HG03469 (cell line): ENCODE data around the gene PTEN.
A peak's percentile ranks its signal among the peaks of the same experiment; 100 is the strongest.
"Not testable (repeated sequence)": the region's sequence is repeated elsewhere in the genome, so short reads cannot be mapped to it uniquely, and the experiment has no call there.

ENCODE experiments used
- ATAC-seq: cut with Tn5 transposase; IDR thresholded peaks from one replicate; pipeline ENCODE4 v1.9.1; 2021; ENCODE audit warnings: mild to moderate bottlenecking, moderate library complexity, moderate number of reproducible peaks; ENCODE audit not compliant: unreplicated experiment

Gene PTEN

DNA sequence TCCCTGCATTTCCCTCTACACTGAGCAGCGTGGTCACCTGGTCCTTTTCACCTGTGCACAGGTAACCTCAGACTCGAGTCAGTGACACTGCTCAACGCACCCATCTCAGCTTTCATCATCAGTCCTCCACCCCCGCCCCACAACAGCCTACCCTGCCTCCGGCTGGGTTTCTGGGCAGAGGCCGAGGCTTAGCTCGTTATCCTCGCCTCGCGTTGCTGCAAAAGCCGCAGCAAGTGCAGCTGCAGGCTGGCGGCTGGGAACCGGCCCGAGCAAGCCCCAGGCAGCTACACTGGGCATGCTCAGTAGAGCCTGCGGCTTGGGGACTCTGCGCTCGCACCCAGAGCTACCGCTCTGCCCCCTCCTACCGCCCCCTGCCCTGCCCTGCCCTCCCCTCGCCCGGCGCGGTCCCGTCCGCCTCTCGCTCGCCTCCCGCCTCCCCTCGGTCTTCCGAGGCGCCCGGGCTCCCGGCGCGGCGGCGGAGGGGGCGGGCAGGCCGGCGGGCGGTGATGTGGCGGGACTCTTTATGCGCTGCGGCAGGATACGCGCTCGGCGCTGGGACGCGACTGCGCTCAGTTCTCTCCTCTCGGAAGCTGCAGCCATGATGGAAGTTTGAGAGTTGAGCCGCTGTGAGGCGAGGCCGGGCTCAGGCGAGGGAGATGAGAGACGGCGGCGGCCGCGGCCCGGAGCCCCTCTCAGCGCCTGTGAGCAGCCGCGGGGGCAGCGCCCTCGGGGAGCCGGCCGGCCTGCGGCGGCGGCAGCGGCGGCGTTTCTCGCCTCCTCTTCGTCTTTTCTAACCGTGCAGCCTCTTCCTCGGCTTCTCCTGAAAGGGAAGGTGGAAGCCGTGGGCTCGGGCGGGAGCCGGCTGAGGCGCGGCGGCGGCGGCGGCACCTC, at the start of gene PTEN, which contains the start of gene KLLN:
TSS of gene PTEN (plus strand) at position 573 of the 891 bp plus-strand sequence. CDS start 845 bp downstream, outside the sequence.
TSS of gene KLLN (minus strand) at position 481 of the 891 bp plus-strand sequence. CDS start 1,046 bp downstream, outside the sequence.
- no peak for ATAC-seq

DNA sequence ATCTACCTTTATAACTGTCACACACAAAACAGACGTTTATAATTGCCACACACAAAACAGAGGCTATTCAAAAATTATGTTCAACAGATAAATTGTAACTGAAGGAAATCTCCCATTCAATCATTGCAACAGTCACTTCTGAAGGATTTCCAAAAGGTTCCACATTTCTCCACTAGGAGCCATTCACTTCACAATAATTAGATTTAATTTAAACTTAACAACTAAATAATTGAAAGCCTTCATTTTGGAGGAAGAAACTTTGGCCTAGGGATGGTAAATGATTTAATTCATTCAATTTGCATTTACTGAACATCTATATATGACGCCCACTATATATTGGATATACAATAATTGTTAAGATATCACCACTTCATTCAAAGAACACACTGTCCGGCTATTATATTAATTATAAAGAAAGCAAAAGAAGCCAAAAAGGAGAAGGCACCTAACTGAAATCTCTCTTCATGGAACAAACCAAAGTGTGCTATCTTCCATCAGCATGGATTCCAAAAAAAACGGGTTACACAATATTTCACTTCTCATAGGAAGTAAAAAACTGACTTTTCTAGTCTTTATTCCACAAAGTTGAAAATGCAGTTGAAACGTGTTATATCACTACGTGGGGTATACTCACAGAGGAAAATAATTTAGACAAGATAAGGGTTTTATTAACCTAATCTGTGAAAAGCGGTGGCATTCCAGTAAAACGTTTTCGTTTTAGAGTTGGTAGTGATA, 47.1 kb upstream of the PTEN start:
- no peak for ATAC-seq

- ATAC-seq = no peak
These were observed 46.4 kb upstream of the PTEN start for GRCh38 chr10:87816898-87817608.

GRCh38 chr10:87817609-87818504, 45.6 kb upstream of the PTEN start, which contains the start of gene ATAD1:
TSS of gene ATAD1 (minus strand) at chr10:87818226. CDS start at chr10:87814599, 3,627 bp downstream.
- ATAC-seq = peak; percentile 33

- peak; percentile 37 for ATAC-seq
These were observed 44.7 kb upstream of the PTEN start for GRCh38 chr10:87818505-87819288.

GRCh38 chr10:87819289-87819585, 44.2 kb upstream of the PTEN start:
- ATAC-seq = no peak

DNA sequence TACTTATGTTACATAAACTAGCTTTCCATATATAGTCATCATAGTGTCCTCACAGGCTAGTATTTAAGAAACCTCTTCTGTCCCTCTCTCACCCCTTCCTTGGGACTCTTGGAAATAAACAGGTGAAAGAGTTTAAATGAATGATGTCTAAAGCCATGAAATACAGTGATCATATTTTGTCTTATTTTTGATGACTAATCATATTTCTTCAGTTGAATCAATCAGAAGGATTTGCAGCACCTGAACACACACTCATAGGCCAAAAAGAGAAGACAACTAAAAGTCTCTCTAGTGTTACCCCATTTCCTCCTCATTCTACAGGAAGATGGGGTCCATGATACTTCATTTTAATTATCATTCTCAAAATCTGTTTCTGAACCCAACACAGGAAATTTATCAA, 36.8 kb upstream of the PTEN start:
- ATAC-seq = no peak

- no peak for ATAC-seq
These were observed 35.7 kb upstream of the PTEN start for GRCh38 chr10:87827681-87828080.

- not testable (repeated sequence) for ATAC-seq
These were observed 34.4 kb upstream of the PTEN start for GRCh38 chr10:87829051-87829450.

- no peak for ATAC-seq
These were observed 33.3 kb upstream of the PTEN start for GRCh38 chr10:87829986-87830729.

- ATAC-seq = no peak
These were observed 27.3 kb upstream of the PTEN start for GRCh38 chr10:87836098-87836497.

DNA sequence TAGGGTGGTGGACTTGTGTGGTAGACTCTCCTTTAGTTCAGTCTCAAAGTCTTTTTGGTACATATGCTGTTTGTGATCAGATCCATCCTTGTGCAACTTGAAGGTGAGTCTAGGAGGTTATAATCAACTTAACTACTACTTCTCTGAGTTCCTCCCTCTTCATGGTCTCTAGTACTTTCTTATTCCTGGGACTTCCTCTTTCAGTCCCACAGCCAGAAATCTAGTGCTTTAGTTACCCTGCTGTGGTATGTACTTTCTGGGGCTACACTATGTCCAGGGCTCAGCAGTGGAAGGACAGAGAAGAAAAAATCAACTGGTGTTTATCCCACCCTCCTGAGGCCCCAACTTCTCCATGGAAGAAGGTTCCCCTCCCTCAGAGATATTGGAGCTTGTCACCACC, 26.0 kb upstream of the PTEN start:
- no peak for ATAC-seq

DNA sequence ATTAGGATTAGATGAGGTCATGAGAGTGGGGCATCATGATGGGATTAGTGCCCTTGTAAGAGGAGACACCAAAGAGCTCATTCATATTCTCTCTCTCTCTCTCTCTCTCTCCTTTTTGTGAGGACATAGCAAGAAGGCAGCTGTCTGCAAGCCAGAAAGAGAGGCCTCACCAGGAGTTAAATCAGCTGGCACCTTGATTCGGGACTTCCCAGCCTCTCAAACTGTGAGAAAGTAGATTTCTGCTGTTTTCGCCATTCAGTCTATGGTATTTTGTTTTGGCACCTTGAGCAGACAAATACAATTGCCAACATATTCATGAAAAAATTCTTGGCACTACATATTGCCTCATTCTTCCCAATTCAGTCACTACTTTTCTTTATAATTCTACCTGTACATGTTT, 24.8 kb upstream of the PTEN start:
- no peak for ATAC-seq

DNA sequence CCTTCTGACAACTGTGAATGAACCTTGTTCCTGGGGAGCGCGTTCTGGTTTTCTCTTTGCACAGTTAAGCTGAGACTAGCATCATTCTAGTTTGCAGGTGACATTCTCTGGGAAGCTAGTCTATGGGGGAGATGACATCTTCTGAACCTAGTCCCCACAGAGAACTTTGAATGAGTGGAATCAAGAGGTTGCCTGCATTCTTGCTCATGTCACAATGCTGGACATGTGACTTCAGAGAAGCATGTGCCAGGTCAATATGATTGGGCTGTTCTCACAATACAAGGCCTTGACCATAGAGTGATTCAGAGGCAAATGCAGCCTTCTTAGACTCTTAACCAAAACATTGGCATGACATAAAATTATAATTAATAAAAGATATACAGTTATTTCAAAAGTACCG, 22.2 kb upstream of the PTEN start:
- no peak for ATAC-seq

DNA sequence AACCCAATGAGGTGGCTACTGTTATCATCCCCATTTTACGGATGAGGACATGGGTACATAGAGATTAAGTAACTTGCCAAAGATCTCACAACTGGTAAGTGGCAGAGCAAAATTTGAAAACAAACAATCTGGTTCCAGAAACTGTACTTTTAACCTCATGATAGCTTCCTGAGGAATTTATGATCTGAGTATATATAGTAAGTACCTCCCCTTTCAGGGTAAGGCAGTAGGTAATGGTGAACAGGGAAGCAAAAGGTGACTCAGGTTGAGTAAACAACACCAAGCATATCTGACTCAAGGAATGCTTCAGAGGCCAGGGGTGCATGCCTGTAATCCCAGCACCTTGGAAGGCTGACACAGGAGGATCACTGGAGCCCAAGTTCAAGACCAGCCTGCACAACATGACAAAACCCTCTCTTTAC, 21.2 kb upstream of the PTEN start:
- ATAC-seq = no peak

DNA sequence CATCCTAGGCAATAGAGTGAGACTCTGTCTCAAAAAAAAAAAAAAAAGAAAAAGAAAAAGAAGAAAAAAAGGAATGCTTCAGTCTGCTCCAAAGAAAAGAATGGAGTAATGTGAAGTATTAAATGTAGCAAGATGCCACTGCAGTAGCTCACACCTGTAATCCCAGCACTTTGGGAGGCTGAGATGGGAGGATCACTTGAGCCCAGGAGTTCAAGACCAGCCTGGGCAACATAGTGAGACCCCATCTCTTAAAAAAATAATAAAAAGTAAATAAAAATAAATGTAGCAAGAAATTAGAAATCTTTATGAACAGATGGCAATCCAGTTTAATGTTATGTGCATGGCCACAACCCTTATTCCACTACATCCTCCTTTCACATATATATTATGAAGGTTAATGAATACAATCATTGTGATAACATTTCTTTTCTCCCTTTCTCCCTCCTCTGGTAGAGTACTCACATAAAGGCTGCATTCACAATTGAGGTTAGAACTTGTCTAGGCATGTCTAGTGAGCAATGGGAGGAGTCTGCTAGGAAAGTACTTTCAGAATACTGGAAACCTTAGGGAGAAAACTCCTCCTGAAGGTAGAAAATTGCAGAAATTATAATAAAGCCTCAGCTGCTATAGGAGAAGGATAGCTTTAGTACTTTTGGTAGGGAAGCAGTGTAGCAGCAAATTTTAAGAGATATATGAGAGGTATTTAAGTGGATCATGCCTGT, 20.5 kb upstream of the PTEN start:
- ATAC-seq = no peak

- ATAC-seq = no peak
These were observed 19.7 kb upstream of the PTEN start for GRCh38 chr10:87843714-87844113.
